OCI-LY1 (cell line): ENCODE data around the gene IQSEC3.

Experiments
- H2AFZ ChIP-seq: fragments of 200-600 bp; sonication (generic), shearing (Covaris generic); 2 replicates; pipeline ENCODE4 v1.6.0; 2014; ENCODE audit warnings: antibody characterized with exemption, mild to moderate bottlenecking, low read length
- H3F3A ChIP-seq: fragments of 200-600 bp; sonication (generic), shearing (Covaris generic); 2 replicates; pipeline ENCODE4 v1.6.0; 2014; ENCODE audit warnings: mild to moderate bottlenecking, antibody characterized with exemption, low read length, moderate library complexity; ENCODE audit not compliant: insufficient read depth
- H3K27ac ChIP-seq: fragments of 200-600 bp; sonication (generic); 2 replicates; pipeline ENCODE4 v1.5.1; 2014; ENCODE audit warnings: low read length, mixed run types, mild to moderate bottlenecking, low read depth; ENCODE audit not compliant: poor library complexity, severe bottlenecking
- H3K27me3 ChIP-seq: fragments of 200-600 bp; sonication (generic); 2 replicates; pipeline ENCODE4 v1.6.0; 2014; ENCODE audit warnings: antibody characterized with exemption, mild to moderate bottlenecking, low read length, moderate library complexity; ENCODE audit not compliant: insufficient read depth
- H3K36me3 ChIP-seq: fragments of 200-600 bp; sonication (generic); 2 replicates; pipeline ENCODE4 v1.6.1; 2014; ENCODE audit warnings: mild to moderate bottlenecking, antibody characterized with exemption, low read length, moderate library complexity, mixed read lengths; ENCODE audit not compliant: insufficient read depth
- H3K4me1 ChIP-seq: fragments of 200-600 bp; sonication (generic); 2 replicates; pipeline ENCODE4 v1.5.1; 2014; ENCODE audit warnings: mild to moderate bottlenecking, low read length, moderate library complexity; ENCODE audit not compliant: insufficient read depth, severe bottlenecking
- H3K4me2 ChIP-seq: fragments of 200-600 bp; sonication (generic), shearing (Covaris generic); 2 replicates; pipeline ENCODE4 v1.6.1; 2014; ENCODE audit warnings: low read length
- H3K4me3 ChIP-seq: fragments of 200-600 bp; sonication (generic); 2 replicates; pipeline ENCODE4 v1.5.1; 2014; ENCODE audit warnings: low read length, low read depth, mild to moderate bottlenecking, mixed read lengths; ENCODE audit not compliant: poor library complexity, severe bottlenecking
- H3K79me2 ChIP-seq: fragments of 200-600 bp; shearing (Covaris generic); 2 replicates; pipeline ENCODE4 v1.6.1; 2016; ENCODE audit warnings: mixed run types, low read length, mixed read lengths; ENCODE audit not compliant: insufficient read depth
- H3K9ac ChIP-seq: fragments of 200-600 bp; sonication (generic), shearing (Covaris generic); 2 replicates; pipeline ENCODE4 v1.6.1; 2014; ENCODE audit warnings: mild to moderate bottlenecking, low read length, mixed read lengths
- H3K9me2 ChIP-seq: fragments of 200-600 bp; sonication (generic), shearing (Covaris generic); 2 replicates; pipeline ENCODE4 v1.6.1; 2014; ENCODE audit warnings: low read depth, mild to moderate bottlenecking, low read length, mixed read lengths
- H3K9me3 ChIP-seq: fragments of 200-600 bp; shearing (Covaris generic); 2 replicates; pipeline ENCODE4 v1.6.1; 2014; ENCODE audit warnings: low read length, mixed read lengths
- H4K20me1 ChIP-seq: fragments of 200-600 bp; sonication (generic), shearing (Covaris generic); 2 replicates; pipeline ENCODE4 v1.6.0; 2016; ENCODE audit warnings: mild to moderate bottlenecking, low read length; ENCODE audit not compliant: insufficient read depth
- CTCF ChIP-seq: fragments of 200-600 bp; sonication (generic), shearing (Covaris generic); IDR thresholded peaks from 2 replicates; pipeline ENCODE4 v1.5.1; 2017; ENCODE audit warnings: mild to moderate bottlenecking, antibody characterized with exemption, low read length, moderate library complexity, mixed read lengths
- EZH2 ChIP-seq: fragments of 200-600 bp; sonication (generic), shearing (Covaris generic); IDR thresholded peaks from 2 replicates; pipeline ENCODE4 v1.8.0; 2017; ENCODE audit warnings: borderline replicate concordance, mixed run types, mild to moderate bottlenecking, antibody characterized with exemption, low read length, moderate library complexity, mixed read lengths

IQSEC3 gene

DNA sequence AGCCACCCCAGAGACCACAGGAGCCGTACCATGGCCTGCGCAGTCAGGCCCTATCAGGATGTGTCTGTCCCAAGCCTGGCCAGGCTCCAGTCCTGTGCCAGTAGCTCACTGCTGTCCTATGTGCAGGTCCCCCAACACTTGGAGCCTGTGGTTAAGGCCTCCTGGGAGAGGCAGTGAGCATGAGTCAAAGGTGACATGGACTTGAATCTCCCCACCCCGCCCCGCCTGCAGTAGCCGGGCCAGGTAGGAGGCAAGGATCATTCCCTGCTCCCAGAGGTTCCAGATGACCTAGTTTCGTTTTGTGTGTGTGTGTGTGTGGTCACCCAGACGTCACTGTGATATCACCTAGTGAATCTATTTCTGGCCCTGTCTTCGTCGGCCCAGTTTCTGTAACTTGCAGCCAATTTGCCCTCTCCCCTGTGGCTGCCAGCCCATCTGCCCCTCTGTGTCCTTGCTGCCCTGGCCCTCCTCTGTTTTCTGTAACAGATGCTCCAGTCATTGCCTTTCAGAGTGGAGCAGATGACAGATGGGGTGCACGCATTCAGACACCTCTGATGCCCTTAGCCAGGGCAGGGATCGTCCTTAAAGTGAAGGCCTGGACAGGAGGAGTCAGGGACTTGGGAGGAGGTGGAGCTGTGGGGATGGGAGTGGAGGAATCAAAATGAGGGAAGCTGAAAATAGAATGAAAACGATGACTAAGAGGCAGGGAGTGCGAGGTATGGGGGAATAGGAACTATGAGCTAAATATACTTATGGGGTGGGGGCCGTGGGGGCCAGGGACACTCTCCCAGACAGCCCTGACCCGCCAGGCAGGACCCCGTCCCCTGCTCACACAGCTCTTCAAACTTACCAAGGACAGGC, 110.0 kb downstream of the IQSEC3 start:
- peaks cover 22% of the 10 kb centered on the region for H3K27me3 ChIP-seq
- H3K79me2 ChIP-seq: no peaks in the 10 kb centered on the region
- H3K27ac ChIP-seq: no peak overlapping the region
- H3K9ac ChIP-seq: no peak overlapping the region
- no peak overlapping the region for H2AFZ ChIP-seq
- H3K4me2 ChIP-seq: no peak overlapping the region
- H3K4me3 ChIP-seq: no peak overlapping the region
- H3F3A ChIP-seq: no peaks in the 10 kb centered on the region
- H3K4me1 ChIP-seq: no peaks in the 10 kb centered on the region
- H4K20me1 ChIP-seq: no peaks in the 10 kb centered on the region
- H3K9me3 ChIP-seq: no peaks in the 10 kb centered on the region
- no peaks in the 10 kb centered on the region for H3K9me2 ChIP-seq
- TF ChIP-seq CTCF (no peak), EZH2 (no peak)
- H3K36me3 ChIP-seq: no peaks in the 10 kb centered on the region

DNA sequence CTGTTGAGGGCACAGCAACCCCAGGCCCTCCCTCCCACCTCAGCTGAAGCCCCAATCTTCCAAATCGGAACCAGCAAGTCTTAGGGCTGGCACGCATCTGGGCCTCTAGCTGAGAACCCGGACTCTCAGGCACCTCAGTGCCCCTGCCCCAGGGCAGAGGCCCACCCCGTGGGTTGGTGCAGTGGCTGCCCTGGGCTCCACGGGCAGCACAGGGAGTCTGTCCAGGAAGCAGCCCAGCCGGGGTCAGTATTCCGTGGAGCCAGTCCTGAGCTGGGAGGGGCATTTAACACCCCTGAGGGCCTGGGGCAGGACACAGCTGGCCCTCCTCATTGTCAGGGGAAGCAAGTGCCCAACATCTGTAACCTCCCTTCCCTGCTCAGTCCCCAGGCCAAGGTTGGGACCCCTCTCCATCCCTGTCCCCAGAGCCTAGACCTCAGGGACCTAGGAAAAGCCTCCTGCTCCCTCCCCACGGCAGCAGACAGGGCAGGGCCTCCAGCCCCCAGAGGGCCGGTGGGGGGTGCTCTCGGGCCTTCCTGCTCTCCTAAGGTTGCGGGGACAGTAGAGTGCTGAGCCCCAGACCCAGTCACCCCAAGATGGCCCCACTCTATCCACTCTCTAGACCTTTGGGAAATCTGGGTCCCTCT, 110.9 kb downstream of the IQSEC3 start:
- no peaks in the 10 kb centered on the region for H3K36me3 ChIP-seq
- H3K79me2 ChIP-seq: no peaks in the 10 kb centered on the region
- no peaks in the 10 kb centered on the region for H4K20me1 ChIP-seq
- peaks cover 20% of the 10 kb centered on the region for H3K27me3 ChIP-seq
- no peak overlapping the region for H3K27ac ChIP-seq
- H3K9me2 ChIP-seq: no peaks in the 10 kb centered on the region
- H3K4me1 ChIP-seq: no peaks in the 10 kb centered on the region
- H3F3A ChIP-seq: no peaks in the 10 kb centered on the region
- no peak overlapping the region for H3K9ac ChIP-seq
- no peaks in the 10 kb centered on the region for H3K9me3 ChIP-seq
- no peak overlapping the region for H3K4me2 ChIP-seq
- TF ChIP-seq CTCF (no peak), EZH2 (no peak)
- H3K4me3 ChIP-seq: no peak overlapping the region
- H2AFZ ChIP-seq: no peak overlapping the region

DNA sequence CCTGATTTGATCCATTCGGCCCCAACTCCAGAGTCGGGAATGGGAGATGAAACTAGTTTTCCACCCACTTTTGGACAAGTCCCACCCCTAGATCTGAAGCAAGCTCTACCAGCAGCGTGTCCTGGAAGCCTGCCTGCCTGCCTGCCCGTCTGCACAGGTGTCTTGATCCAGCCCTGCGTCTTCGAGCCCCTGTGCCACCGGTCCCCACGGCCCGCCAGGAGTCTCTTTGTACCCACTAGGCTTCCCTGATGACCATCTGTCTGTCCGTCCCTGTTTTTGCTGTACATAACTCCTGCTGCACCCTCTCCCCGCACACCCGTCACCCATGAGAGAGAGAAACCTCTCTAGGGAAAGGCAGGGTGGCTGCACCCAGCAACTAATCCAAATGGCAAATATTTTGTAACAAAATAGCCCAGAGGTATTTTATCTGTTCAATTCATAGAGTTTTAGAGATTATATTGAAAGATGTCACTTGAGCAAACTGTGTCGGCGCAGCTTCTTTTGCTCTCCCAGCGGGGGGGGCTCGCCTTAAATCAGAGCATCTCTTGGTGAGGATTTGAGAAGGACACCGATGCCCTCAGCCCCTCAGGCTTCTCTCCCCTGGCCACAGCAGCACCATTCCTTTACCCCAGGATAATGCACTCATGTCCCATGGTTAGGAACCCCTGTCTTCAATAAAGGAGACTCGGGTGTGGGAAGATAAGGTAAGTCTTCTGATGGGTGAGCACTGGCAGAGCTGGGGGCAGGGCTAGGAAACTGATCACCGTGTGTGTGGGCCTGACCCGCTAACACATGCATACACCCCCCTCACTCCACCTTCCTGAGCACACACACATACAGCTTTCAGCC, 111.6 kb downstream of the IQSEC3 start:
- no peak for TF ChIP-seq CTCF
- no peak for TF ChIP-seq EZH2

More for the DNA sequence above, 111.6 kb downstream of the IQSEC3 start:
- Histone ChIP-seq H3K4me2 (no peak overlapping the region), H3K27ac (no peak overlapping the region), H3K9me3 (no peaks in the 10 kb centered on the region), H3K79me2 (no peaks in the 10 kb centered on the region), H3K36me3 (no peaks in the 10 kb centered on the region), H3K27me3 (peaks cover 19% of the 10 kb centered on the region; the same call in 1 of the 2 replicates), H3K4me1 (no peaks in the 10 kb centered on the region), H4K20me1 (no peaks in the 10 kb centered on the region), H3K9me2 (no peaks in the 10 kb centered on the region), H3K9ac (no peak overlapping the region), H3F3A (no peaks in the 10 kb centered on the region), H2AFZ (no peak overlapping the region), H3K4me3 (no peak overlapping the region)
